Activated gamma-delta T cell (primary cell): Measurements from ENCODE around the gene TUBB3.
"Not testable (repeated sequence)": the region's sequence is repeated elsewhere in the genome, so short reads cannot be mapped to it uniquely, and the experiment has no call there.

Experiments used
- DNase-seq: peaks from one replicate; lab custom pipeline; 2025; lab: John Stamatoyannopoulos, UW

Gene TUBB3

GRCh38 chr16:89918453-89919347 lies 4.4 kb upstream of the TUBB3 start, which contains the start of gene MC1R:
TSS of gene MC1R (plus strand) at chr16:89918862. CDS start at chr16:89919259, 397 bp downstream.
- no peak for DNase-seq

- DNase-seq, result no peak
Observed at GRCh38 chr16:89919535-89920406, 3.4 kb upstream of the TUBB3 start.

GRCh38 chr16:89920723-89921122 lies 2.4 kb upstream of the TUBB3 start:
- DNase-seq, result no peak

GRCh38 chr16:89921131-89921701 lies 1.9 kb upstream of the TUBB3 start:
- DNase-seq, result no peak

GRCh38 chr16:89921702-89922476 lies 1.3 kb upstream of the TUBB3 start:
- DNase-seq, result no peak

GRCh38 chr16:89922477-89922883 lies 662 bp upstream of the TUBB3 start:
- no peak for DNase-seq

GRCh38 chr16:89923640-89924296 lies 626 bp downstream of the TUBB3 start:
- no peak for DNase-seq

GRCh38 chr16:89924297-89924924 lies 1.3 kb downstream of the TUBB3 start:
- no peak for DNase-seq

- no peak for DNase-seq
Observed at GRCh38 chr16:89924925-89925307, 1.8 kb downstream of the TUBB3 start.

- DNase-seq, result no peak
Observed at GRCh38 chr16:89925596-89926079, 2.5 kb downstream of the TUBB3 start.

GRCh38 chr16:89931305-89931896 lies 8.3 kb downstream of the TUBB3 start:
- no peak for DNase-seq

GRCh38 chr16:89931964-89932363 lies 8.8 kb downstream of the TUBB3 start:
- no peak for DNase-seq

GRCh38 chr16:89934019-89934418 lies 10.9 kb downstream of the TUBB3 start:
- DNase-seq, result not testable (repeated sequence)

- no peak for DNase-seq
Observed at GRCh38 chr16:89934611-89935553, 11.7 kb downstream of the TUBB3 start.

- DNase-seq, result not testable (repeated sequence)
Observed at GRCh38 chr16:89935620-89936019, 12.5 kb downstream of the TUBB3 start.

- DNase-seq, result no peak
Observed at GRCh38 chr16:89936034-89936433, 12.9 kb downstream of the TUBB3 start.

- DNase-seq, result no peak
Observed at GRCh38 chr16:89936508-89936907, 13.4 kb downstream of the TUBB3 start.

GRCh38 chr16:89936981-89937380 lies 13.8 kb downstream of the TUBB3 start:
- DNase-seq, result no peak
